NCI-H1436 (cell line): ENCODE results near the gene SAT2.
"Not testable (repeated sequence)": the region's sequence is repeated elsewhere in the genome, so short reads cannot be mapped to it uniquely, and the experiment has no call there.

ENCODE experiments used
- DNase-seq: peaks from one replicate; lab custom pipeline; 2025; lab: John Stamatoyannopoulos, UW

The SAT2 gene

DNA sequence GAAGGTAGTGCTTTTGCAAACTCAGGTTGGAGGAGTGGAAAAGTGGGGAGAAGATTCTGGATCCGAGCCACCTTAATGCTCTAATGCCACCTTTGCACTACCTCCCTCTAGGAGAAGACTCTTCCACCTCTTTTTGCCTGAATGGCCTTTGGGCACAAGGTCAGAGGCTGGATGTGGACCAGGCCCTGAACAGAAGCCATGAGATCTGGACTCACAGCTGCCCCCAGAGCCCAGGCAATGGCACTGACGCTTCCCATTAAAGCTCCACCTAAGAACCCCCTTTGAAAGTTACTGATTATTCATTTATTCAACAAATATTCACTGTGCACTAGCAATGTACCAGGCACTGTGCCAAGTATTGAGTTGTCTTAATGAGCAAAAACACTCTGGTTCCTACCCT is 5.5 kb upstream of the SAT2 start:
- no peak for DNase-seq

DNA sequence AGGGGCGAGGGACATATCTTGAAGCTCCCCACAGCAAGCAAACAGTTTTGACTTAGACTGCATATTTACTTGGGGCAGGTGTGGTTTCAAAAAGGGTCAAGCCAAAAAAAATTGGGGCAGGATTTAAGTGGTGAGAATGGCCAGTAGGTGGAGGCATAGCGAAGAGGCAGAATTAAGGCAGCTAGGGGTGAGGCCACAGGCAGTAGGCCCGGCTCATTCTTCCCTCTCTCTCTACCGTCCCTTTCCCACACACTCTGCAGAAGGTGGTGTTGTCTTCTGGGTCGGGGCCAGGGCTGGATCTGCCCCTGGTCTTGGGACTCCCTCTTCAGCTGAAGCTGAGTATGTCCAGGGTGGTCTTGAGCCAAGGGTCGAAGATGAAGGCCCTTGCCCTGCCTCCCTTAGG is 4.9 kb upstream of the SAT2 start:
- no peak for DNase-seq

DNA sequence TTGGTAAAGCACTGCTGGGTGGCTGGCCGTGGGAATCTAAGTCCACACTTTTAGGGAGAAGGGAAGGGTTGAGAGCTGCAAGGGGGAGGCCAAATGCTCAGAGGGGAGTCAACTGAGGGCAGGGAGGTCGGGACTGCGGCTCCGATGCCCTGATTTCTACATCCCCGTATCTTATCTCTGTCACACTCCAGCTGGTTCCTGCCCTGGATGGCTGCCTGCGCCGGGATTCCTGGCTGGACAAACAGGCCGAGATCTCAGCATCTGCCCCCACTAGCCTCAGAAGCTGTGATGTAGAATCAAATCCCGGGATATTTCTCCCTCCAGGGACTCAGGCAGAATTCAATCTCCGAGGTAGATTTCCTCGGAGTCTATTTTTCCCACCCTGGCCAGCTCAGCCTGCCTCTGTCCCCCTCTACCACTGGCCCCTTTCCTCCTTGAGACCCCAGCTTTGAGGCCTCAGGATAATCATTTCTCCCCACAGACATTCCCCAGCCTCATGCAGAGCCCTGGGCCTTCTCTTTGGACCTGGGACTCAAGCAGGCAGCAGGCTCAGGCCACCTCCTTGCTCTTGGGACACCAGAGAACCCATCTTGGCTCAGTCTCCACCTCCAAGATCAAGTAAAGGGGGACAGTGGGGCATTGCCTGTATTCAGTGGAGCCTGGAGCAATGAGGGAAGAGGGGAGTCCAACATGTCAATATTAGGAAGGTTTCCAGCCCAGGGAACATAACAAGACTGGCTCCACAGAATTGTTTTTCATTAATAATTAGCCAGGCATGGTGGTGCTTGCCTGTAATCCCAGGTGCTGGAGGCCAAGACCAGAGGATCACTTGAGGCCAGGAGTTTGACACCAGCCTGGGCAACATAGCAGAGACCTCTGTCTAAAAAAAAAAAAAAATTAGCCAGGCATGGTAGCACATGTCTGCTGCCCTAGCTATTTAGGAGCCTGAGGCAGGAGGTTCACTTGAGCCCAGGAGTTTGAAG is 4.1 kb upstream of the SAT2 start:
- DNase-seq = no peak

DNA sequence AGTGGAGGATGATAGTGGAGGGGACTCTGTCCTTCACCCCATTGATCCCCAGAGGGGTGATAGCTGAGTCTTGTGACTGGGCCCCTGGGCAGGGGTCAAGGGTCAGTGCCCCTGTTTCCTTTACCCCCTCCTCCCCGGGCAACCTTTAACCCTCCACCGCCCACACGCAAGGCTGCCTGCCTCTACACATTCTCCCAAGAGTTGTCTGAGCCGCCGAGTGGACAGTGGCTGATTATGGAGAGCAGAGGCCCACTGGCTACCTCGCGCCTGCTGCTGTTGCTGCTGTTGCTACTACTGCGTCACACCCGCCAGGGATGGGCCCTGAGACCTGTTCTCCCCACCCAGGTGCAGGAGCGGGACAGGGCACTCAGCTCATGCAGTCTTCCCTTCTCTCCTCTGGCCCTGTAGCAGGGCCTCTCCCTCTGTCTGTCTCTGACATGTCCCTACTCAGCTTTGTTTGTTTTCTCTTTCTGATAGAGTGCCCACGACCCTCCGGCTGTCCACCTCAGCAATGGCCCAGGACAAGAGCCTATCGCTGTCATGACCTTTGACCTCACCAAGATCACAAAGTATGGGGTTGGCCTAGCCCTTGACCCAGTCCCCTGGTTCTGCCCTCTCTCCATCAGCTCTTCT is 2.4 kb upstream of the SAT2 start, which contains the start of gene SHBG:
SHBG (plus strand) TSS at position 197 of the 633 bp plus-strand sequence; CDS start at position 235, 38 bp downstream.
- no peak for DNase-seq

DNA sequence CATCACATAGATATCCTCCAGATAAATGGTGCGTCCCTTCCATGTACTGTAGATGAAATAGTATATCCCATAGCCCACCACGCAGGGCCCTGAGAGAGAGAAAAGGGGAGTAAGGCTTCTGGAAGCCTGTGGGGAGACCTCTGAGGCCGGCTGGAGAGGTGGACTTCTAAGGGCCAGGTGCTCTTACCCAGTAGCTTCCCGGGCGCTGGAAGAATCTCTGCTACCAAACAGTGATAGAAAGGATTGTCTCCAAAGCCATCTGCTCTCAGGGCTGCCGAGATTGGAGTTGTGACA is 718 bp downstream of the SAT2 start:
- no peak for DNase-seq

GRCh38 chr17:7626307-7626706 is 1.3 kb downstream of the SAT2 start:
- DNase-seq = no peak

DNA sequence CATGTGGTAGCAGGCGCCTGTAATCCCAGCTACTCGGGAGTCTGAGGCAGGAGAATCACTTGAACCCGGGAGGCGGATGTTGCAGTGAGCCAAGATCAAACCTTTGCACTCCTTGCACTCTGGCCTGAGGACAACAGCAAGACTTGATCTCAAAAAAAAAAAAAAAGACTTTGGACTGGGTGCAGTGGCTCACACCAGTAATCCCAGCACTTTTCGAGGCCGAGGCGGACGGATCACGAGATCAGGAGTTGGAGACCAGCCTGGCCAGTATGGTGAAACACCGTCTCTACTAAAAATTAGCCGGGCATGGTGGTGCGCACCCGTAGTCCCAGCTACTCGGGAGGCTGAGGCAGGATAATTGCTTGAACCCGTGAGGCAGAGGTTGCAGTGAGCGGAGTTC is 1.9 kb downstream of the SAT2 start:
- not testable (repeated sequence) for DNase-seq

GRCh38 chr17:7623661-7624060 is 4.0 kb downstream of the SAT2 start:
- DNase-seq = no peak

DNA sequence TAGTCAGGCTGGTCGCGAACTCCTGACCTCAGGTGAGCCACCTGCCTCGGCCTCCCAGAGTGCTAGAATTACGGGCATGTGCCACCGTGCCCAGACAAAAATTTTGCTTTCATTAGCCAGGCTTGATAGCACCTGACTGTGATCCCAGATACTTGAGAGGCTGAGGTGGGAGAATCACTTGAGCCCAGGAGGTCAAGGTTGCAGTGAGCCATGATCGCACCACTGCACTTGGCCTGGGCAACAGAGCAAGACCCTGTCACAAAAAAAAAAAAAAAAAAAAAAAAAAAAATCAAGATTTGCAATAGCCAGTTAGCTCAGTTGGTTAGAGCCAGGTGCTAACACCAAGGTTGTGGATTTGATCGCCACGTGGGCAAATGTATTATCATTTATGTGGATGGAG is 6.8 kb downstream of the SAT2 start:
- no peak for DNase-seq

DNA sequence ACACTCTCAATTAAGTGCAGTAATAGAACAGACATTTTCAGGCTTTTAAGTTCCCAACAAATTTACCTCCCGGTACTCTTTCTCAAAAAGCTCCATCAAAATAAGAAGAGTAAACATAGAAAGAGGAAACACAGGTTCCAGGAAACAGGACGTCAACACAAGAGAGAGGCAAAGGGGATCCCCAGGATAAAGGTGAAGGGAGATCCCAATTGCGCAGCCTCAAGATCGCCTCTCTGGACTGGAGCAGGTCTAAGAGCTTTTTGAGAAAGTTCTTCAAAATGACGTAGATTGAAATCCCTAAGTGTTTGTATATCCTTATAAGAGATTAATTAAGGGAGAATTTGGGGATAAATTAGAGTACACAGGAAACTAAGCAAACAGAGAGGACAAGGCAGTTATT is 9.0 kb downstream of the SAT2 start:
- no peak for DNase-seq

DNA sequence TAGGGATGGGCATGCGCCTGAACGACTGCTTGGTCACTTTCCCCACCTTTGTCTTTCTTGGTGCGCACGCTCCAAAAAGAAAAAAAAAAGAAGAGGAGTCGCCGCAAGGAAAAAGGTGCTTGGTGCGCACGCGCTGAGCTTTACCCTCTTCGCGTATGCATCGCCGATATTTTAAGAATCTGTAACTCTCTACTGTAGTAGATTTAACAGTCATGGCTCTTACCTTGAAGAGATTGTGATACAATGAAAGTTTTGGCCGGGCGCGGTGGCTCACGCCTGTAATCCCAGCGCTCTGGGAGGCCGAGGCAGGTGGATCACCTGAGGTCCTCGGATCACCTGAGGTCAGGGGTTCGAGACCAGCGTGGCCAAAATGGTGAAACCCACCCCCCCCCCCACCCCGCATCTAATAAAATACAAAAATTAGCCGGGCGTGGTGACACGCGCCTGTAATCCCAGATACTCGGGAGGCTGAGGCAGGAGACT is 12.3 kb downstream of the SAT2 start:
- no peak for DNase-seq

DNA sequence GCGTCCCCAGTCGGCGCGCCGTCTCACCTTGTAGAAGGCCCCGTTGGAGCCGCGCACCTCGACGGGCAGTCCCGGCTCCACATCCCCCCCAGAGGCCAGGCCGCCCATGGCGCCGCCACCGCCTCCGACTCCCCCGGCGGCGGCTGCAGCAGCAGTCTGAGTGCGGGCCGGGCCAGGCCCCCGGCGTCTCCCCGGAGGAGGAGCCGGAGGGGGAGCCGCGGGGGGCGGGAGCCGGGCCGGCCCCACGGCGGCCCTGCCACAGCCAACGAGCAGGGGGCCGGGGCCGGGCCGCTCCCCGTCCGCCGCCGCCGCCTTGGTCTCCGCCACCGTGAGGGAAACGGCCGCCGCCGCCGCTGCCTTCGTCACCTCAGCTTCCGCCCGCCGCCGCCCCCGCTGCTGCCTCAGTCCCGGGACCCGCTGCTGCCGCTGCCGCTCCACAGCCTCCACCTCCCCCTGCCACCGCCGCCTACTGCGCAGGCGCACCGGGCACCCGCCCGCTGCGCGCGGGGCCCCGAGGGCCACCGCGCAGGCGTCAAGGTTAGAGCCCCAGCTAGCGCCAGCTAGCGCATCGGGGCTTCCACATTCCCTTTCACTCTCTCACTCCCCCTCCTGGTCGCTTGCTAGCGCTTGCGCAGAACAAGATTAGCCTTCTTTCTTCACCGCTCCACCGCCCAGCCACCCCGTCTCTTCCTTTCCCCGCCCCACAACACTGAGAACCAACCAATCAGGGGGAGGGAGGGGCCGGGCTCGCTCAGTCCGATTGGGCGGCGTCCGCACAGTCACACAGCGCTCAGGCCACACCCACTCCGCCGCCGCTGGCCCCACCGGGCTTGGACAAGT is 13.0 kb downstream of the SAT2 start, which contains the start of gene FXR2:
FXR2 (minus strand) TSS at position 473 of the 840 bp plus-strand sequence; CDS start at position 108, 365 bp downstream.
- DNase-seq = peak; percentile 99

DNA sequence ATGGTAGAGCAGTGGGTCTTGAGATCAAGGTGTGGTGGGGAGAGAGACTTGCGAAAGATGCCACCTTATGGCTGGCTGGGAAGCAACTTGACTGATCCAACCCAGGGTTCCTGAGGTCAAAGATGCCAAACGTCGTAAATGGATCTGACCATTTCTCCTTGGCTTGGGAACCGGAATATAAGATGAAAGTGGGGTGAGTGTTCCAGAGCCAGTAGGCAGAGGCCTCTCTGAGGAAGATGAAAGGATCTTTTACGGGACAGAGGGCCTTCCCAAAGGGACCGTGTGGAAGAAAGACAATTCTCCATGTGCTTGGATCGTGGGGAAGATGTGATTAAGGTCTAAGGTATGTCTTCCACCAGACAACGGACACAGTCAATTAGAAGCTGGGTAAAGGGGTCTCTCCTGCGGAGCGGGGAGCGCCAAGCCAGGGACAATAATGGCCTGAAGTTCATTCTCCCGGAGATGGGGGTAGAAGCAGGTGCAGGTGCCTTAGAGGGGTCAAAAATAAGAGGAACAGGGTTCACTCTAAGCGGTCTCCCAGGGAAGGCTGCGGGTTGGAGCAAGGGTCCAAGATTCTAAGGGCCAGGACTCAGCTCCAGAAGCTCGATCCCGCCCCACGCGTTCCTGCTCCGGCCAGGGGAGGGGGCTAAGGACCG is 13.7 kb downstream of the SAT2 start:
- no peak for DNase-seq

GRCh38 chr17:7612294-7612640 is 15.4 kb downstream of the SAT2 start:
- DNase-seq = no peak

DNA sequence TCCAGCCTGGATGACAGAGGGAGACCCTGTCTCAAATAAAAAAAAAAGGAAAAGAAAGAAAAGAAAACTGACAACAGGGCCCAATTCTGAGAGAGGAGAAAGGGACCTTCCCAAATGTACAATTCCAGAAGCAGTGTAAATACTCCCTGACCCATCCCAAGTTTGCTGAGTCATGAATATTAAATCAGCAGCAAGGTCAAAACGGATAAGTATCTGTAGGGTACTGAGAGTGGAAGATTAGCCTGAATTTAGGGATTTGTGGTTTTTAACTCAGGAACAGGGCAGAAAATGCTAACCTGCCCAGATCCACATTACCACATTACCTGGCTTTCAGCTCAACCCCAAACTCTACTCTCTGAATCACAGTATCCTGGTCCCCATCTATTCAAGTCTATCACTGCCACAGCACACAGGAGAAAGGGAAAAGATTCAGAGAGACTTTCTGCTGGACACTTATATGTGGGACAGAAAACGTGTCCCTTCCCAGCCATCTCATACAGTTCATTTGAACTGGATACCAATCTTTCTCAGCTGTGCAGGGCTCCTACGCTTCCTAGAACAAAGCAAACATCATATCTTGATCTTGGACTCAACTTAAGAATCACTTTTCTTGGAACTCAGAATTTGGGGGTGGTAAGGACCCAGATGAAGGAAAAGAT is 15.9 kb downstream of the SAT2 start:
- DNase-seq = no peak

DNA sequence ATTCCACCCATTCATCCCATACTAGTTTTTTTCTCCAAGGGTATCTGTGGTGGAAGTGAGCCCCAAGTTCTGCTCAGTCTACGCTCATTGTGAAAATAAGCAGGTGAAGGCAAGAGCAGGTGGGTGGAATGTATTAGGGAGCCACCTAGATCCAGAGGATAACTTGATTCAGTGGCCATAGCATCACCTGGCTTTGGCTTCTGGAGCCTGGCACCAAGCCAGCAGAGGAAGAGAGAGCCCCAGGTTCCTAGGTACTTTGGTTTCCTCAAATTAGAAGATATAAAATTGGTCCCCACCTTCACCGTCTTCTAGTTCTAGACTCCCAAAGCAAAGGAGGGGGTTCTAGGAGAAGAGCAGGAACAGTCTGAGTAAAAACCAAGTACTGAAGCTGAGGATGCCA is 17.0 kb downstream of the SAT2 start:
- no peak for DNase-seq

GRCh38 chr17:7606280-7606679 is 21.3 kb downstream of the SAT2 start:
- DNase-seq = no peak

- not testable (repeated sequence) for DNase-seq
Measured at GRCh38 chr17:7597561-7597960, 30.1 kb downstream of the SAT2 start.

DNA sequence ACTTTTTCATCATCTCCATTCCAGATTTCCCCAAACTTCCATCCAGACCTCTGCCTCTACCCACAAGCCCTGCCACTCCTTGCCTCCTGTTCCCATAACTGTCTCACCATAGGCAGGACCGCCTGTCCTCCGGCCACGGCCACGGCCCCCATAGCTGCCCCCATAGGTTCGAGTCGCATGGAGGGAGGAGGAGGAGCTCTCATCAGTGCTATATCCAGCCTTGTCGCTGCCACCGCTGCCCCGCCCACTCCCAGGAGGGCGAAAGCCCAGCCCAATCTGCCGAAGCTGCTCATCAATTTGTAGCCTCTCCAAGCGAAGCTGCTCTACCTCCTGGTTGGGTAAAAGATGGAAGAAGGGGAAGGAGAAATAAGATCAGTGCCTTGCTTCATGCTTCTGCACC is 34.3 kb downstream of the SAT2 start:
- DNase-seq = no peak

DNA sequence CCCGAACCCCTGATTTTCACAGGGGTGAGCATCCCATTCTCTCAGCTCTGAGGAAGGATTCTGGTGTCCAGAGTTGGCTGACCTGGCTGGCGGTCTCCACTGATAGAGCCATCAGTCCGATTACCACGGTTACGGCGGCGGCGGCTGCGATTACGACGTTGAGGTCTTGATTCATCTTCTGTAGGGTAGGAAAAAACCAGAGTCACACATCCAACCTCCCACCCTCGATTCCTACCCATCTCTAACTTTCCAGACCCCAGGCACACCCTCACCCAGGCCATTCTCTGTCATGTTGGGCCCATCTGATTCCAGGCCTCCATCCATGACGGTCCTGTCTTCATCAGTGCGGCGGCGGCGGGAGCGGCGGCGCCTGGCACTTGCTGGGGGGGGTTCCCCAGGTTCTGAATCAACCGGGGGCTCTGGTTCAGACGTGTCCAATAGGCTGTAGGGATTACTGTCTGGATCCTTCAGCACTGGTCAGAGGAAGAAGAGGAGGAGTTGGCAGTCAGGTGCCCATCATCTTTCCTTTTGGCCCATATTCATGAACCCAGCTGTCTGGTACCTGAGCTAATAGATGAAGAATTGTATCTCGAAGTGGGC is 35.1 kb downstream of the SAT2 start:
- DNase-seq = no peak

- DNase-seq = no peak
Measured at GRCh38 chr17:7591596-7591995, 36.0 kb downstream of the SAT2 start.
